HUDEP-2 (cell line): ENCODE data around the gene PEPD.
"Not testable (repeated sequence)": the region's sequence is repeated elsewhere in the genome, so short reads cannot be mapped to it uniquely, and the experiment has no call there.

Experiments
- DNase-seq, 76 experiments: peaks; one replicate each; lab custom pipeline; 2025; ENCODE audit not compliant: unreplicated experiment in 76 of 76; lab: John Stamatoyannopoulos, UW

PEPD gene

GRCh38 chr19:33499671-33500506, 21.7 kb downstream of the PEPD start:
- DNase-seq, result no peak

- no peak for DNase-seq
Observed at GRCh38 chr19:33499248-33499647, 22.3 kb downstream of the PEPD start.

- DNase-seq, result no peak
Observed at GRCh38 chr19:33498391-33499000, 23.1 kb downstream of the PEPD start.

GRCh38 chr19:33497778-33498175, 23.8 kb downstream of the PEPD start:
- DNase-seq, result no peak

- no peak for DNase-seq
Observed at GRCh38 chr19:33497131-33497777, 24.3 kb downstream of the PEPD start.

GRCh38 chr19:33496038-33496895, 25.3 kb downstream of the PEPD start:
- no peak for DNase-seq

- DNase-seq, result no peak
Observed at GRCh38 chr19:33493401-33494275, 28.0 kb downstream of the PEPD start.

- no peak for DNase-seq
Observed at GRCh38 chr19:33492951-33493350, 28.6 kb downstream of the PEPD start.

GRCh38 chr19:33492090-33492489, 29.5 kb downstream of the PEPD start:
- no peak for DNase-seq

- DNase-seq, result not testable (repeated sequence)
Observed at GRCh38 chr19:33490596-33490995, 31.0 kb downstream of the PEPD start.

GRCh38 chr19:33490041-33490451, 31.5 kb downstream of the PEPD start:
- DNase-seq, result no peak

- DNase-seq, result no peak
Observed at GRCh38 chr19:33488826-33489225, 32.8 kb downstream of the PEPD start.

- no peak for DNase-seq
Observed at GRCh38 chr19:33487901-33488800, 33.4 kb downstream of the PEPD start.

GRCh38 chr19:33486936-33487811, 34.4 kb downstream of the PEPD start:
- DNase-seq, result no peak

- no peak for DNase-seq
Observed at GRCh38 chr19:33486407-33486806, 35.2 kb downstream of the PEPD start.

- DNase-seq, result no peak
Observed at GRCh38 chr19:33484226-33484774, 37.3 kb downstream of the PEPD start.

GRCh38 chr19:33482476-33482875, 39.1 kb downstream of the PEPD start:
- no peak for DNase-seq

- no peak for DNase-seq
Observed at GRCh38 chr19:33481863-33482262, 39.7 kb downstream of the PEPD start.
